SK-N-SH (cell line): ENCODE measurements around the gene CLEC4M. TPM values are rescaled to one million over a fixed set of nuclear protein-coding genes. Genes with fewer than 3 reads are reported as not detected.

ENCODE experiments used
- CTCF ChIA-PET: fragments of 300-600, 350-600 bp; formaldehyde crosslinking; extraction: SDS; loops from one replicate; lab custom pipeline; 2021; lab: Yijun Ruan, JAX
- POLR2A ChIA-PET: fragments of 350-600 bp; sonication (Branson Sonifier 250); formaldehyde crosslinking; extraction: SDS; loops from one replicate; lab custom pipeline; 2020; ENCODE audit warnings: antibody characterized with exemption, inconsistent platforms; lab: Yijun Ruan, JAX
- DNase-seq: peaks from one replicate; pipeline ENCODE4 v3.0.0; 2012
- H2AFZ ChIP-seq: fragments of 200-600 bp; sonication (generic); 2 replicates; pipeline ENCODE4 v1.8.1; 2016; ENCODE audit warnings: antibody characterized with exemption, mild to moderate bottlenecking, low read depth
- H3F3A ChIP-seq: fragments of 200-600 bp; sonication (generic); replicated peaks from 2 replicates; pipeline ENCODE3; 2016; ENCODE audit warnings: antibody characterized with exemption, mild to moderate bottlenecking; ENCODE audit not compliant: insufficient read depth
- H3K27ac ChIP-seq, 2 experiments: fragments of 200-500 bp in 1 of 2; fragments of 200-600 bp in 1 of 2; sonication (Bioruptor generic) in 1 of 2; sonication (generic), shearing (Covaris generic) in 1 of 2; 2 replicates each; pipeline versions ENCODE4 v1.5.1 to v1.6.1; 2014 to 2016; ENCODE audit warnings: low read depth in 2 of 2, inconsistent platforms in 1 of 2, low read length in 1 of 2, mild to moderate bottlenecking in 1 of 2, mixed read lengths in 1 of 2
- H3K27me3 ChIP-seq: fragments of 200-600 bp; sonication (generic), shearing (Covaris generic); 2 replicates; pipeline ENCODE4 v1.6.1; 2016; ENCODE audit warnings: mixed run types; ENCODE audit not compliant: insufficient read depth
- H3K36me3 ChIP-seq, 2 experiments: fragments of 200-500 bp in 1 of 2; fragments of 200-600 bp in 1 of 2; sonication (Bioruptor generic) in 1 of 2; sonication (generic) in 1 of 2; replicated peaks in 1 of 2; 2 replicates each; pipeline versions ENCODE3 to v1.5.1; 2014 to 2016; ENCODE audit warnings: low read length in 1 of 2, mild to moderate bottlenecking in 1 of 2; ENCODE audit not compliant: insufficient read depth in 2 of 2, control insufficient read depth in 1 of 2
- H3K4me1 ChIP-seq, 2 experiments: fragments of 200-500 bp in 1 of 2; fragments of 200-600 bp in 1 of 2; sonication (Bioruptor generic) in 1 of 2; sonication (generic), shearing (Covaris generic) in 1 of 2; 2 replicates each; pipeline versions ENCODE4 v1.5.1 to v1.6.1; 2014 to 2016; ENCODE audit warnings: low read depth in 1 of 2, low read length in 1 of 2, mixed run types in 1 of 2; ENCODE audit not compliant: insufficient read depth in 2 of 2, control insufficient read depth in 1 of 2
- H3K4me2 ChIP-seq: fragments of 200-600 bp; sonication (generic), shearing (Covaris generic); 2 replicates; pipeline ENCODE4 v1.6.1; 2017; ENCODE audit warnings: mixed run types
- H3K4me3 ChIP-seq, 2 experiments: fragments of 200-500 bp in 1 of 2; fragments of 200-600 bp in 1 of 2; sonication (Bioruptor generic) in 1 of 2; sonication (generic), shearing (Covaris generic) in 1 of 2; 2 replicates each; pipeline versions ENCODE4 v1.5.1 to v1.8.1; 2014 to 2016; ENCODE audit warnings: low read depth in 2 of 2, inconsistent platforms in 1 of 2, low read length in 1 of 2, mild to moderate bottlenecking in 1 of 2, mixed read lengths in 1 of 2, moderate library complexity in 1 of 2
- H3K79me2 ChIP-seq: fragments of 200-600 bp; sonication (generic); 2 replicates; pipeline ENCODE4 v1.8.1; 2017; ENCODE audit warnings: mild to moderate bottlenecking; ENCODE audit not compliant: insufficient read depth
- H3K9ac ChIP-seq: fragments of 200-600 bp; sonication (generic); 2 replicates; pipeline ENCODE4 v1.6.1; 2017; ENCODE audit warnings: mixed run types
- H3K9me2 ChIP-seq: fragments of 200-600 bp; sonication (generic); 2 replicates; pipeline ENCODE4 v1.6.1; 2017; ENCODE audit warnings: mixed run types
- H3K9me3 ChIP-seq: fragments of 200-600 bp; sonication (generic); 2 replicates; pipeline ENCODE4 v1.6.1; 2017; ENCODE audit warnings: mixed run types, mild to moderate bottlenecking, moderate library complexity
- H4K20me1 ChIP-seq: fragments of 200-600 bp; sonication (generic); 2 replicates; pipeline ENCODE4 v1.6.1; 2017; ENCODE audit warnings: mild to moderate bottlenecking, mixed run types; ENCODE audit not compliant: insufficient read depth
- CHD2 ChIP-seq: fragments of 150-350 bp; IDR thresholded peaks from 2 replicates; pipeline ENCODE4 v1.6.1; 2018; ENCODE audit warnings: low read length; ENCODE audit not compliant: partially characterized antibody
- EP300 ChIP-seq, 2 experiments: IDR thresholded peaks; 2 replicates each; pipeline versions ENCODE4 v1.4.0 to v1.6.1; 2012; ENCODE audit warnings: borderline replicate concordance in 1 of 2, low read depth in 1 of 2, low read length in 1 of 2
- FOSL2 ChIP-seq: IDR thresholded peaks from 2 replicates; pipeline ENCODE4 v1.4.0; 2012; ENCODE audit warnings: low read depth, mild to moderate bottlenecking, moderate library complexity, borderline replicate concordance
- FOXM1 ChIP-seq: IDR thresholded peaks from 2 replicates; pipeline ENCODE4 v1.4.0; 2012; ENCODE audit warnings: low read depth, mild to moderate bottlenecking
- GATA2 ChIP-seq: sonication (generic); formaldehyde crosslinking; IDR thresholded peaks from 2 replicates; pipeline ENCODE4 v1.5.0; 2020; ENCODE audit warnings: mild to moderate bottlenecking, missing genetic modification reagents
- MXI1 ChIP-seq: IDR thresholded peaks from 2 replicates; pipeline ENCODE4 v1.6.1; 2012; ENCODE audit warnings: mild to moderate bottlenecking, low read depth, low read length, improper control_type of control experiment
- NRF1 ChIP-seq: IDR thresholded peaks from 2 replicates; pipeline ENCODE4 v1.6.1; 2012; ENCODE audit warnings: low read depth, mild to moderate bottlenecking, low read length
- POLR2AphosphoS5 ChIP-seq: IDR thresholded peaks from 2 replicates; pipeline ENCODE4 v1.6.1; 2012; ENCODE audit warnings: low read depth, low read length
- RFX5 ChIP-seq: IDR thresholded peaks from 2 replicates; pipeline ENCODE4 v1.6.1; 2012; ENCODE audit warnings: mild to moderate bottlenecking, improper control_type of control experiment, low read length
- RXRA ChIP-seq: IDR thresholded peaks from 2 replicates; pipeline ENCODE4 v1.4.0; 2012; ENCODE audit warnings: low read depth, mild to moderate bottlenecking, borderline replicate concordance
- SIN3A ChIP-seq: IDR thresholded peaks from 2 replicates; pipeline ENCODE4 v1.6.1; 2012; ENCODE audit warnings: low read depth, mild to moderate bottlenecking, low read length, moderate library complexity, borderline replicate concordance
- SMC3 ChIP-seq: IDR thresholded peaks from 2 replicates; pipeline ENCODE4 v1.6.1; 2012; ENCODE audit warnings: low read depth, low read length, improper control_type of control experiment
- TAF1 ChIP-seq: IDR thresholded peaks from 2 replicates; pipeline ENCODE4 v1.6.1; 2012; ENCODE audit warnings: low read depth, mild to moderate bottlenecking, low read length, moderate library complexity, borderline replicate concordance
- TCF12 ChIP-seq: IDR thresholded peaks from 2 replicates; pipeline ENCODE4 v1.4.0; 2012
- TEAD4 ChIP-seq: IDR thresholded peaks from 2 replicates; pipeline ENCODE4 v1.4.0; 2012; ENCODE audit warnings: mild to moderate bottlenecking, borderline replicate concordance; ENCODE audit not compliant: insufficient read depth
- YY1 ChIP-seq: IDR thresholded peaks from 2 replicates; pipeline ENCODE4 v1.4.0; 2012; ENCODE audit warnings: low read depth, mild to moderate bottlenecking
- WGBS: methylation state at CpG from one replicate; pipeline ENCODE4 v1.1.6; 2017; ENCODE audit warnings: low lambda C conversion rate; 5-methylcytosine and 5-hydroxymethylcytosine counted together
- polyA plus RNA-seq, 3 experiments: library from polyadenylated mRNA; depleted of rRNA; stranded (reverse); fragments of >200 nt; gene quantifications; 2 replicates each; pipeline ENCODE4 v1.2.3, GENCODE V29; 2012
- TF ChIP-seq, protein P1 (sequence below): fragments of 200-600 bp; sonication (generic); IDR thresholded peaks from 2 replicates; pipeline ENCODE4 v1.6.1; 2017; ENCODE audit warnings: antibody characterized with exemption, mild to moderate bottlenecking, moderate library complexity
- TF ChIP-seq, protein P2 (sequence below): fragments of 150-350 bp; IDR thresholded peaks from 2 replicates; pipeline ENCODE4 v1.6.1; 2016; ENCODE audit warnings: mild to moderate bottlenecking, low read depth, low read length

Gene CLEC4M
- polyA plus RNA-seq, 1 of the 3 experiments (the other 2 are of a cell fraction): not detected

DNA sequence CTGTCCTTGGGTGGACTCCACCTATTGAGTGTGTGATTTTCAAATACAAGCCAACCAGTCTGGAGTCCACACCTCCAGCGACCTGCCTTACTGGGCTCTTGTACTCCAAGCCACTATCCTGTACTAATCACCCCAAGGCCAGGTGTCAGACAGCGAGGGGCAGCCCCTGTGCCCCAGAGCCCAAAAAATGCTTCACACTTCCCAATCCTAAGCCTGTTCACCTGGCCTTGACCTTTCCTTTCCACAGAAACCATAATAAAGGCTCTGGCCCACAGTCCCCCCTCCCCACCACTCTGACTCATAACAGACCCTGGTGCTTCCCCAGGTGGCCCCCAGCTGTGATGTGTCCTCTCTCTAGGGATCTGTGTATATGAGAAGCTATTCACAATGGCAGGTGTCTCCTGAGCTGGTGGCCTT, 19.6 kb upstream of the CLEC4M start:
- Histone ChIP-seq H2AFZ (no peak overlapping the region), H3K79me2 (no peaks in the 10 kb centered on the region), H3K27me3 (peaks cover 45% of the 10 kb centered on the region), H3K4me3 (no peak overlapping the region), H4K20me1 (no peaks in the 10 kb centered on the region), H3K36me3 (no peaks in the 10 kb centered on the region), H3K4me1 (no peaks in the 10 kb centered on the region), H3K9me3 (no peaks in the 10 kb centered on the region), H3K27ac (no peak overlapping the region), H3K9ac (no peak overlapping the region), H3K9me2 (no peaks in the 10 kb centered on the region), H3F3A (no peaks in the 10 kb centered on the region), H3K4me2 (no peak overlapping the region)
- ChIA-PET CTCF (interaction anchor here (1.3 kb wide), 1 partner anchor 8 kb away, joined by 3 read pairs; no protein-coding TSS in a partner anchor), POLR2A (no interaction called here)
- WGBS: 0% methylated on average over 1 of the region's 2 CpGs
- no peak for TF ChIP-seq TEAD4
- no peak for TF ChIP-seq POLR2AphosphoS5
- no peak for TF ChIP-seq FOSL2
- no peak for TF ChIP-seq EP300 (IDR thresholded peaks at IDR 0.05; ENCODE audit: borderline replicate concordance in 1 of 2, low read depth in 1 of 2, low read length in 1 of 2)
- no peak for TF ChIP-seq GATA2
- TF ChIP-seq, protein P1, sequence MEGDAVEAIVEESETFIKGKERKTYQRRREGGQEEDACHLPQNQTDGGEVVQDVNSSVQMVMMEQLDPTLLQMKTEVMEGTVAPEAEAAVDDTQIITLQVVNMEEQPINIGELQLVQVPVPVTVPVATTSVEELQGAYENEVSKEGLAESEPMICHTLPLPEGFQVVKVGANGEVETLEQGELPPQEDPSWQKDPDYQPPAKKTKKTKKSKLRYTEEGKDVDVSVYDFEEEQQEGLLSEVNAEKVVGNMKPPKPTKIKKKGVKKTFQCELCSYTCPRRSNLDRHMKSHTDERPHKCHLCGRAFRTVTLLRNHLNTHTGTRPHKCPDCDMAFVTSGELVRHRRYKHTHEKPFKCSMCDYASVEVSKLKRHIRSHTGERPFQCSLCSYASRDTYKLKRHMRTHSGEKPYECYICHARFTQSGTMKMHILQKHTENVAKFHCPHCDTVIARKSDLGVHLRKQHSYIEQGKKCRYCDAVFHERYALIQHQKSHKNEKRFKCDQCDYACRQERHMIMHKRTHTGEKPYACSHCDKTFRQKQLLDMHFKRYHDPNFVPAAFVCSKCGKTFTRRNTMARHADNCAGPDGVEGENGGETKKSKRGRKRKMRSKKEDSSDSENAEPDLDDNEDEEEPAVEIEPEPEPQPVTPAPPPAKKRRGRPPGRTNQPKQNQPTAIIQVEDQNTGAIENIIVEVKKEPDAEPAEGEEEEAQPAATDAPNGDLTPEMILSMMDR: no peak
- TF ChIP-seq RFX5: no peak
- TF ChIP-seq MXI1: no peak
- TF ChIP-seq NRF1: no peak
- TF ChIP-seq TAF1: no peak
- TF ChIP-seq TCF12: no peak
- TF ChIP-seq SMC3: no peak
- TF ChIP-seq, protein P2, sequence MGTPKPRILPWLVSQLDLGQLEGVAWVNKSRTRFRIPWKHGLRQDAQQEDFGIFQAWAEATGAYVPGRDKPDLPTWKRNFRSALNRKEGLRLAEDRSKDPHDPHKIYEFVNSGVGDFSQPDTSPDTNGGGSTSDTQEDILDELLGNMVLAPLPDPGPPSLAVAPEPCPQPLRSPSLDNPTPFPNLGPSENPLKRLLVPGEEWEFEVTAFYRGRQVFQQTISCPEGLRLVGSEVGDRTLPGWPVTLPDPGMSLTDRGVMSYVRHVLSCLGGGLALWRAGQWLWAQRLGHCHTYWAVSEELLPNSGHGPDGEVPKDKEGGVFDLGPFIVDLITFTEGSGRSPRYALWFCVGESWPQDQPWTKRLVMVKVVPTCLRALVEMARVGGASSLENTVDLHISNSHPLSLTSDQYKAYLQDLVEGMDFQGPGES: no peak
- no peak for TF ChIP-seq YY1
- TF ChIP-seq CHD2: no peak
- DNase-seq: no peak

DNA sequence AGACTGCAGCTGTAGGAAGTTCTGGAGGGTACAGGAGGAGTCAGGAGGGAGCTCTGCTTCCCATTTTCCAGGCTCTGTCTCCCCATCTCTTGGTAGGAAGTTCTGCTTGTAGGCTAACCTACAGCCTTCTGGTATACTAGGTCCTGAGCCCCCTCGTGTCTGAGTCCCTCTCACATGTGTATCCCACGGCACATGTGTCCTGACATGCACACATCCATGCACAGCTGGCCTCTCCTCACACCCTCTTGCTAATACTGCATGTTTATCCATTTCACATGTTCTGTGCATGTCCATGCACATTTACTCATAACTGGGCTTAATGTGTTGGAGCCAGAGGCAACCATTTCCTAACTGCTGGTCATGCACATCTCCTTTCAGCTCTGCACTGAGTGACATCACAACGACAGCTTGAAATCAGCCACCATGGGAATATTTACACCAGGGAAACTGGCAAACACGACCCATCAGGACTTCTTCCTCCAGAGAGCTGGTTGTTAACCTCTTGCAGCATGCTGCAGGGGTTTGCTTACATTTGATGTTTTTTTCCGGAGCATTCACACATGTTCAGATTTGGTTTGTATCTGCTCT, 18.8 kb upstream of the CLEC4M start:
- Histone ChIP-seq H3K9ac (no peak overlapping the region), H3K4me2 (no peak overlapping the region), H4K20me1 (no peaks in the 10 kb centered on the region), H2AFZ (no peak overlapping the region), H3K4me1 (no peaks in the 10 kb centered on the region), H3K36me3 (no peaks in the 10 kb centered on the region), H3K4me3 (no peak overlapping the region)
- TF ChIP-seq TEAD4 (no peak), SMC3 (no peak), RXRA (no peak), GATA2 (no peak), FOXM1 (no peak), POLR2AphosphoS5 (no peak), SIN3A (no peak), RFX5 (no peak)
- TF ChIP-seq, protein P1: no peak
- TF ChIP-seq, all 33 proteins: peak for 0
- Histone ChIP-seq H3K9me3 (no peaks in the 10 kb centered on the region), H3F3A (no peaks in the 10 kb centered on the region), H3K79me2 (no peaks in the 10 kb centered on the region), H3K27me3 (peaks cover 40% of the 10 kb centered on the region), H3K27ac (no peak overlapping the region), H3K9me2 (no peaks in the 10 kb centered on the region)
- 2% methylated on average over 5 of the region's 5 CpGs for WGBS
- DNase-seq: no peak
- ChIA-PET CTCF (interaction anchor here (0.8 to 1.3 kb wide), 2 partner anchors 9 to 63 kb away, joined by 3 read pairs; partner anchors contain the start of gene TRAPPC5), POLR2A (no interaction called here)
